Stimulated activated naive CD8-positive, alpha-beta T cell treated with anti-CD3 and anti-CD28 coated beads, Interleukin-15, Interleukin-2, amounts not matched to agents 100 ng/mL and 50 ng/mL, for 24 hours (primary cell): ENCODE data around the gene KDM2B.
A peak's percentile ranks its signal among the peaks of the same experiment; 100 is the strongest.

Source experiments
- H3K27ac Mint-ChIP-seq: one replicate; pipeline ENCODE4 v1.8.0; 2021; ENCODE audit warnings: mild to moderate bottlenecking, mixed read lengths
- H3K27me3 Mint-ChIP-seq: one replicate; pipeline ENCODE4 v1.8.0; 2021; ENCODE audit warnings: mixed read lengths
- H3K36me3 Mint-ChIP-seq: one replicate; pipeline ENCODE4 v1.8.0; 2021; ENCODE audit warnings: low read depth, mixed read lengths
- H3K4me1 Mint-ChIP-seq: one replicate; pipeline ENCODE4 v1.8.0; 2021; ENCODE audit warnings: low read depth, mixed read lengths
- H3K4me3 Mint-ChIP-seq: one replicate; pipeline ENCODE4 v1.8.0; 2021; ENCODE audit warnings: mild to moderate bottlenecking, mixed read lengths
- H3K9me3 Mint-ChIP-seq: one replicate; pipeline ENCODE4 v1.8.0; 2021; ENCODE audit warnings: mixed read lengths

Gene KDM2B

GRCh38 chr12:121532503-121533393 is 48.1 kb downstream of the KDM2B start:
- H3K4me1 Mint-ChIP-seq = peaks cover 77% of the 10 kb centered on the region
- H3K36me3 Mint-ChIP-seq = peaks cover 18% of the 10 kb centered on the region
- H3K9me3 Mint-ChIP-seq = no peaks in the 10 kb centered on the region
- H3K27me3 Mint-ChIP-seq = no peaks in the 10 kb centered on the region
- H3K27ac Mint-ChIP-seq = peak overlapping the region; percentile 12
- peak overlapping the region; percentile 26 for H3K4me3 Mint-ChIP-seq

DNA sequence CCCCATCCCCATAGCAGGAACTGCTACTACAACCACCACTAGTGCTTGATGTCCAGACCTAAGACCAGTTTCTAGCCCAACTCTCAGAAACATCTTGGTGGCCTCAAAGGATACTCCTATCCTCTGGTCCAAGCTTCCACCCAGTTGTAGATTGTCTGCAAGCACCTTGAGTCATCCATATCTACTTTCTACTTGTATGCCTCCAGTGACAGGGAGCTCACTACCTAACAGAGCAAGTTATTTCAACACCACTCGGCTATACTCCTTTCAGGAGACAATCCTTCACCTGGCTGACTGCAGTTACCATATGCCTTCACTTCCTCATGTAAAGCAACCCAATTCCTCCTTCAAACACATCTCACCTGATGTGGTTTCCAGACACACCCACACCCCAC is 49.5 kb downstream of the KDM2B start:
- peak overlapping the region; percentile 27 for H3K4me3 Mint-ChIP-seq
- H3K36me3 Mint-ChIP-seq = peaks cover 18% of the 10 kb centered on the region
- H3K27ac Mint-ChIP-seq = peak overlapping the region; percentile 50
- H3K27me3 Mint-ChIP-seq = no peaks in the 10 kb centered on the region
- no peaks in the 10 kb centered on the region for H3K9me3 Mint-ChIP-seq
- H3K4me1 Mint-ChIP-seq = peaks cover 67% of the 10 kb centered on the region

- Mint-ChIP-seq H3K27ac (peak overlapping the region; percentile 50), H3K36me3 (peaks cover 18% of the 10 kb centered on the region), H3K9me3 (no peaks in the 10 kb centered on the region), H3K27me3 (no peaks in the 10 kb centered on the region), H3K4me3 (peak overlapping the region; percentile 27), H3K4me1 (peaks cover 61% of the 10 kb centered on the region)
These were observed 50.0 kb downstream of the KDM2B start for GRCh38 chr12:121530600-121531355.

- H3K27ac Mint-ChIP-seq = no peak overlapping the region
- H3K9me3 Mint-ChIP-seq = no peaks in the 10 kb centered on the region
- peaks cover 18% of the 10 kb centered on the region for H3K36me3 Mint-ChIP-seq
- H3K27me3 Mint-ChIP-seq = no peaks in the 10 kb centered on the region
- peaks cover 46% of the 10 kb centered on the region for H3K4me1 Mint-ChIP-seq
- no peak overlapping the region for H3K4me3 Mint-ChIP-seq
These were observed 51.6 kb downstream of the KDM2B start for GRCh38 chr12:121529184-121529583.

DNA sequence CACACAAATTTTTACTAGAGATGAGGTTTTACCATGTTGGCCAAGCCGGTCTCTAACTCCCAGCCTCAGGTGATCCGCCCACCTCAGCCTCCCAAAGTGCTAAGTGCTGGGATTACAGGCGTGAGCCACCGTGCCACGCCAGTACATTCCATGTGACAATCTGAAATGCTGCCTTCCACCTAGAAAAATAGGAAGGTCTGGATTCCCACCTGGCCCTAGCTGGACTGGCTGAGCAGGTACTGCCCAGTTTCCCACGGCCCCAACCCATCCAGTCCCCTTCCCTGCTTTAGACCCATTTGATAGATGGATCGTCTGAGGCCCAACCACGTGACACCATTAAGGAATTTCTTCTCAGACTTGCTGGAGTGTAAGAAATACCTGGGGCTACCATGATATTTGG is 55.4 kb downstream of the KDM2B start:
- Mint-ChIP-seq H3K4me3 (no peak overlapping the region), H3K27ac (no peak overlapping the region), H3K36me3 (peaks cover 4% of the 10 kb centered on the region), H3K4me1 (peaks cover 16% of the 10 kb centered on the region), H3K27me3 (no peaks in the 10 kb centered on the region), H3K9me3 (no peaks in the 10 kb centered on the region)

GRCh38 chr12:121524196-121524916 is 56.5 kb downstream of the KDM2B start:
- H3K4me3 Mint-ChIP-seq = no peak overlapping the region
- H3K4me1 Mint-ChIP-seq = peaks cover 9% of the 10 kb centered on the region
- H3K9me3 Mint-ChIP-seq = no peaks in the 10 kb centered on the region
- H3K27ac Mint-ChIP-seq = no peak overlapping the region
- H3K27me3 Mint-ChIP-seq = no peaks in the 10 kb centered on the region
- H3K36me3 Mint-ChIP-seq = peaks cover 6% of the 10 kb centered on the region

- peaks cover 3% of the 10 kb centered on the region for H3K4me1 Mint-ChIP-seq
- H3K27me3 Mint-ChIP-seq = no peaks in the 10 kb centered on the region
- H3K27ac Mint-ChIP-seq = no peak overlapping the region
- no peaks in the 10 kb centered on the region for H3K9me3 Mint-ChIP-seq
- H3K4me3 Mint-ChIP-seq = no peak overlapping the region
- H3K36me3 Mint-ChIP-seq = peaks cover 5% of the 10 kb centered on the region
These were observed 57.1 kb downstream of the KDM2B start for GRCh38 chr12:121523741-121524140.

DNA sequence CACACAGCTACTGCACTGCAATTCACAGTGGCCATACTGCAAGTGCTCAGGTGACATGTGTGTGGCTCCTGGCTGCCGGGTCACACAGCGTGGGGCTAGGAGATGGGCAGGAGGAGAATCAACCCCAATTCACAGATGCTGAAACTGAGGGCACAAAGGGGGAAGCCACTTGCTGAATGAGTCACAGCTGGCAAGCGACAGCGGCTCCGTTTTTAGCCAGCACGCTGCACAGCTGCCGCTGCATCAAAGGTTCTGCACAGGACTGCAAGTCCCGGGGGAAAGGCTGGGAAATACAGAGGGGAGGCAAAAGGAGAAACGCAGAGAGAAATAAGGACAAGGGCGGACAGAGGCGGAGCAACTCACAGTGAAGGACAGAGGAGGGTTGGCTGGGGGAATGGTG is 57.9 kb downstream of the KDM2B start:
- H3K27me3 Mint-ChIP-seq = no peaks in the 10 kb centered on the region
- peaks cover 5% of the 10 kb centered on the region for H3K36me3 Mint-ChIP-seq
- H3K4me3 Mint-ChIP-seq = no peak overlapping the region
- H3K27ac Mint-ChIP-seq = no peak overlapping the region
- peaks cover 3% of the 10 kb centered on the region for H3K4me1 Mint-ChIP-seq
- no peaks in the 10 kb centered on the region for H3K9me3 Mint-ChIP-seq

DNA sequence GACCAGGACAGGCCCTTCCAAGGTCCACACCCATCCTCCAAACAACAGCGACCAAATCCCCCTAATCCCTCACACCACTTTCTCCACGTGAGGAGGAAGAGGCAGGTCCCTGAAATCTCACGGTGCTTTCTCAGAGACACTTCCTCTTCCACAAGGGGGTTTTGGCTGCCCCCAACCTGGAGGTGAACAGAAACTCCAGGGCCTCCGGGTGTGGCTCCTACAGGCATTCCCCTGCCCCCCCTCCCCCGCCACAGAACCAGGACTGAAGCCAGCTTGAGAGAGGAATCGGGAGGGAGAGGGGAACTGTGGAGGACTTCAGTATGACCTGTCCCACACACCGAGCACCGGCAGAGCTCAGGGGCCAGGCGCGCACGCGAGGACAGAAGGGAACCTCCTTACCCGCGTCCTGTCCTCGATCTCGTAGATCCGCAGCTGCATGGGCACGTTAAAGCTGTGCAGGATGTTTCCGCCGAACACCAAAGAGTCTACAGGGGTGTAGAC is 60.2 kb downstream of the KDM2B start:
- H3K9me3 Mint-ChIP-seq = no peaks in the 10 kb centered on the region
- peaks cover 10% of the 10 kb centered on the region for H3K36me3 Mint-ChIP-seq
- H3K27ac Mint-ChIP-seq = no peak overlapping the region
- H3K4me3 Mint-ChIP-seq = no peak overlapping the region
- H3K4me1 Mint-ChIP-seq = peaks cover 5% of the 10 kb centered on the region
- H3K27me3 Mint-ChIP-seq = no peaks in the 10 kb centered on the region

DNA sequence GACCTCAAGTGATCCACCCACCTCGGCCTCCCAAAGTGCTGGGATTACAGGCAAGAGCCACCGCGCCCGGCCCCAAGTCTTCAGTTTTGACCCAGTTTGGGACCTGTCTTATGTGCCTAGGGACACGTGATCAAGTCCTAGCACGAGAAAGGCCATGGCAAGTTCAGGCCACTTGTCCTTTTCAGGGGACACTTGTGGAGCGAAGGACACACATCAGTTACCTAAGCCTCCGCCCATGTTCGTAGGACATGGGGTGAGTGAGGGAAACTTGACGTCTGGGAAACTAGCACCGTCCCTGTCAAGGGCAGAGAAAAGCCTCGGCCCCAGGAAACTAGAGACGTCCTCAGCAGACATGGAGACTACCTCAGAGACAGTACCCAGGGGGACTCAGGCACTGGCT is 60.7 kb downstream of the KDM2B start:
- H3K4me1 Mint-ChIP-seq = peaks cover 8% of the 10 kb centered on the region
- no peaks in the 10 kb centered on the region for H3K27me3 Mint-ChIP-seq
- no peaks in the 10 kb centered on the region for H3K9me3 Mint-ChIP-seq
- H3K4me3 Mint-ChIP-seq = no peak overlapping the region
- H3K36me3 Mint-ChIP-seq = peaks cover 10% of the 10 kb centered on the region
- H3K27ac Mint-ChIP-seq = no peak overlapping the region

DNA sequence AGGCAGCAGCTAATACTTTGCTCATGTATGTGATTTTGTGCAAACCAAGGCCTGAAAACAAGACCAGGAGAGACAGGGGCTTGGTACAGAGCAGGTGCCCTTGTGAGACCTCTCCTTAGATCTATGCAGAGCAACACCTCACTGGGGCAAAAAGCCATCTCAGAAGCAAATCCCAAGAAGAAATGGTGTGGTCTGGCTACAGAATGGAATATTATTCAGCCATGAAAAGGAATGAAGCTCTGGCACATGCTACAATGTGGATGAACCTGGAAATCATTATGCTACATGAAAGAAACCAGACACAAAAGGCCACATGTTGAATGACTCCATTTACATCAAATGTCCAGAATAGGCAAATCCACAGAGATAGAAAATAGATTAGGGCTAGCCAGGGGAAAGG is 61.6 kb downstream of the KDM2B start:
- Mint-ChIP-seq H3K27ac (no peak overlapping the region), H3K9me3 (no peaks in the 10 kb centered on the region), H3K36me3 (peaks cover 10% of the 10 kb centered on the region), H3K4me1 (peaks cover 9% of the 10 kb centered on the region), H3K4me3 (no peak overlapping the region), H3K27me3 (no peaks in the 10 kb centered on the region)

GRCh38 chr12:121518656-121519055 is 62.2 kb downstream of the KDM2B start:
- no peaks in the 10 kb centered on the region for H3K9me3 Mint-ChIP-seq
- H3K4me1 Mint-ChIP-seq = peaks cover 13% of the 10 kb centered on the region
- no peak overlapping the region for H3K27ac Mint-ChIP-seq
- H3K27me3 Mint-ChIP-seq = no peaks in the 10 kb centered on the region
- H3K4me3 Mint-ChIP-seq = no peak overlapping the region
- H3K36me3 Mint-ChIP-seq = peaks cover 10% of the 10 kb centered on the region

DNA sequence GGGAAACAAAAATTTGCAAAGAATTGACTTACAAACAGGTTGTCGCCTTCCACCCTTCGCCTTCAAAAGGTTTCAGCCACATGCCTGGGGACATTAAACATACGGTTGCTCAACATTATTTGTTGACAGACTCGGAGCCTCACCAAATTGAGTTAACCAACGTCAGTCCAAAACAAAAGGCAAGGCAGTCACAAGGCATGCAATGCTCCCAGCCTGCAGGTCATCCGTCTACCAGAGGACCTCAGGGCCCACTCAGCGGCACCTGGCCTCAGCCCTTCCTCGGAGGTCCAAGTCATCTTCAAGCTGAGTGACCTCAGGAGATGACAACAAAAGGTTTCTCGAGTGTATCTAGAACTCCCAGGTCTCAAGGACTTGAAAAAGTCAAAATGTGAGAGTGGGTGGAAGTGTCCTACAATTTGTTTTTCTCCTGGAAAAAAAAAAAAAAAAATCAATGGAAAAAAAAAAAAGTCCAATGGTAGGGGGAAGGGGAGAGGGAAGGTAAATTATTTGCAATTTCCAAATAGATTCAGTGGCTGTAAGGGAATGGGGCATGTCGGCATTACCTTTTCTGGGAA is 64.3 kb downstream of the KDM2B start:
- peaks cover 20% of the 10 kb centered on the region for H3K36me3 Mint-ChIP-seq
- H3K4me1 Mint-ChIP-seq = peaks cover 13% of the 10 kb centered on the region
- H3K27ac Mint-ChIP-seq = no peak overlapping the region

DNA sequence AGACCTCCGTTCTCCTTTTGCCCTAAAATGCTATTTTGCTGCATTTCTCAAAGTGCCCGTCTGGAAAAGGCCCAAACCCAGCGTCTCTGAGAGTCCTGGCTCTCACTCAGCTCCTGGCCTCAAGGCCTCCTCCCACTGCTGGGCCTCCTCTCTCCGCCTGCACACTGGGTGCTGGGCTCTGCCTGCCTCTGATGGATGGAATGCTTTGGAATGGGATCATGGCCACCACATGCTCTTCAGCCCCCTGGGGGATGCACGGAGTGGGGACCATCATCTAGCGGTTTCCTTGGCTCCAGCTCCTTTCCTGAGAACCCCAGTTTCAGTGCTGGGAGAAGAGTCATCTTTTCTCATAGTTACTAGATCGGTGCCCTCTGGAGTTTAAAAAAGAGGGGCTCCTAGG is 65.2 kb downstream of the KDM2B start:
- Mint-ChIP-seq H3K27ac (peak overlapping the region; percentile 64), H3K36me3 (peaks cover 20% of the 10 kb centered on the region), H3K4me1 (peaks cover 10% of the 10 kb centered on the region), H3K4me3 (no peak overlapping the region), H3K9me3 (no peaks in the 10 kb centered on the region), H3K27me3 (no peaks in the 10 kb centered on the region)

More for the DNA sequence above, 64.3 kb downstream of the KDM2B start:
- no peaks in the 10 kb centered on the region for H3K9me3 Mint-ChIP-seq
- H3K4me3 Mint-ChIP-seq = no peak overlapping the region
- no peaks in the 10 kb centered on the region for H3K27me3 Mint-ChIP-seq
